RPMI7951 (cell line): ENCODE measurements around the gene CHRNB4. TPM values are rescaled to one million over a fixed set of nuclear protein-coding genes. Genes with fewer than 3 reads are reported as not detected.

ENCODE experiments used
- DNase-seq: peaks from one replicate; pipeline ENCODE4 v3.0.0-alpha.2; 2012; ENCODE audit warnings: low read depth
- total RNA-seq: library from RNA; depleted of rRNA; stranded (reverse); fragments of >200 nt; shearing (Covaris generic); gene quantifications from 2 replicates; pipeline ENCODE4 v1.2.3, GENCODE V29; 2014

CHRNB4 gene
- total RNA-seq, 1 experiment from 2014 or later, result not detected

DNA sequence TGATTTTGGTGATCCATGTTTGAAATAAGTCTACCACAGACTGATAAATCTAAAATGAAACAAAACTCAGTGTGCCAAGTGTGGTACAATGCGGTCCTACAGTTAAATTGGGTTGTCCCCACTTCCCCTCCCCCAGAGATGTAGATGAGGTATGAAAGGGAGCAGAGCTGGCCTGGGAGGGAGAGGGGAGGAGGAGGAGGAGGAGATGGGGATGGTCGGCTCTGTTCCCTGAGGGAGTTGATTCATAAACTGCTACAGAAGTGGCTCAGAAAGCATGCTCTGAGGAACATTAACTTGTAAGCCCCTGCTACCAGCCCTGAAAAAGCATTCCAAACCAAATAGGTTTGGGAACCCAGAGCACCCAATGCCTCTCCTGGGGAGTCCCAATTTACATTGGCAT, 28.0 kb upstream of the CHRNB4 start:
- DNase-seq, result no peak

DNA sequence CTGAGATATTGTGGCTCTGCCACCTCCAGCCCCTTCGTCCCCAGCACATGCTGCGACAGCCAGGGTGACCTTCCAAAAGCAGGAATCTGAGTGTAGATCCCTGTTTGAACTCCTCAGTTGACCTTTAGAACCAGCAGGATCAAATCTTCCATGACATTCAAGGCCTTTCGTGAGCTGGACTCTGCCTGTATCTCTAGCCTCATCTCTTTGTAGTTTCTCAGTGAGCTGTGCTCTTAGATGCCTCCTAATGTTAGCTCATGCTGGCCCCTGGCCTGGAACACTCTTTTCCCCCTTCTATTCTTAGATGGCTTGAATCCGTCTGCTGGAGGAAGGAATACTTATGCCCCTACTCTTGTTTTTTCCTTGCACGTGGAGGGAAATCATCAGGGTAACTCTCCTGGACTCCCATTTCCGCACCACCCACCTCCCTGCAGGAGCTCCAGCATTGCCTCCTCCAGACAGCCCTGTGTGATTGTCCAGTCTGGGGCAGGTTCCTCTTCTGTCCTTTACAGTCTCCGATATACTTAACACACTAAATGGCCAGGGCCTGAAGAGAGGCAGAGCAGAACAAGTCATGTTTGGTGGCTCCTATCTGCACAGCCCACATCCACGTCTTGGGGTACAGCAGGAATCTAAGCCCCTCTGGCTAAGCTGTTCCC, 26.7 kb upstream of the CHRNB4 start:
- DNase-seq, result no peak

DNA sequence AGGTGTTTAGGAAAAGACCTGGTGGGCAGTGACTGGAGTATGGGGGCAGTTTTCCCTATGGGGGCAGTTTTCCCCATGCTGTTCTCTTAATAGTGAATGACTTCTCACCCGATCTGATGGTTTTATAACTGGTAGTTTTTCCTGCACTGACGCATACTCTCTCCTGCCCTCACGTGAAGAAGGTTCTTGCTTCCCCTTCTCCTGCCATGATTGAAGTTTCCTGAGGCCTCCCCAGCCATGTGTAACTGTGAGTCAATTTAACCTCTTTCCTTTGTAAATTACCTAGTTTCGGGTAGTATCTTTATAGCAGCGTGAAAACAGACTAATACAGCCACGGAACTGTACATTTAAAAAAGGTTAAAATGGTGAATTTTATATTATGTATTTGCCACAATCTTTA, 25.0 kb upstream of the CHRNB4 start:
- DNase-seq, result no peak

DNA sequence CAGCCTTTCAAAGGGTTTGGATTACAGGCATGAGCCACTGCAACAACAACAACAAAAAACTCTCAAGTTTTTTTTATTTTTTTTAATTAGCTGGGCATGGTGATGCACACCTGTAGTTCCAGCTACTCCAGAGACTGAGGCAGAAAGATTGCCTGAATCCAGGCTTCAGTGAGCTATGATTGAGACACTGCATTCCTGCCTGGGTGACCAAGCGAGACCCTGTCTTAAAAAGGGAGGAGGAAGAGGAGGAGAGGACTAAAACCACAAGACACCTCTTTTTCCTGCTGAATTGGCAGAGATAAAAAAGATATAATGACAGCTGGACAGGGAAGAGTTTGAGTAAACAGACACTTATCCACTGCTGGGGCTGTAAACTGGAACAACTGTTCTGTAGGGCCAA, 22.7 kb upstream of the CHRNB4 start:
- no peak for DNase-seq

- no peak for DNase-seq
Observed at GRCh38 chr15:78662028-78662427, 21.0 kb upstream of the CHRNB4 start.

DNA sequence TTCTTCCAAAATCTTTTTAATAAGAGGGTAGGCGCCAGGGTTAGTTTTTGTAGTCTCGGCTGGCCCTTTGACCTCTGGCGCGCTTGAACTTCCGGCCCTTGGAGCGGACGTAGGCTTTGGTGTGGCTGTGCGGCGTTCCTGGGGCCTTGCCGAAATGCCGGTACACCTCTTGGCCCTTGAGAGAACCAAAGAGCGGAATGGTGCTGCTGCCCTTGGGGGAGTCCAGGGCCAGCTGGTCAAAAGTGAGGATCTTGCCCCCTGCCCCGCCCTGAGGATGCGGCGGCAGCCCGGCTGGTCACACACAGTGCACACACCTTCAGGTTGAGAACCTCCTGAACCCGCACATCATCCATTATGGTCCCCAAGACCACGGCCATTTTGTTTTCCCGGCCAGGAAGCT, 20.0 kb upstream of the CHRNB4 start:
- DNase-seq, result no peak

DNA sequence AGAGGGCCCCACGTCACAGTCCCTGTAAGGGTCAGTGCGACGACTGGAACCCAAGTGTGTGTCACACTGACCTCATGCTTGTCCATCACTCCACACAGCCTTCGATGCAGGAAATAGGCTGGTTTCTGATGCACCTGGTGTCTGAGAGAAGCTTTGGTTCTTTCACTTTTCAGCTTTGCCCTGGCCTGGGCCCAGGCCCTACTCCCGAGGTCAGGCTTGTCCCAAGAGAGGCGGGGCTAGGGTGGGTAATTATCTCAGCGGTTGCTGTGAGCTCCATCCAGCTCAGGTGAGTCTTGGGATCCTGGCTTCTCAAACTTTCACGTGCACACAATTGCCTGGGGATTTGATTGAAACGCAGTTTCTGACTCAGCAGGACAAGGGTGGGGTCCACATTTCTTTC, 19.6 kb upstream of the CHRNB4 start:
- no peak for DNase-seq

DNA sequence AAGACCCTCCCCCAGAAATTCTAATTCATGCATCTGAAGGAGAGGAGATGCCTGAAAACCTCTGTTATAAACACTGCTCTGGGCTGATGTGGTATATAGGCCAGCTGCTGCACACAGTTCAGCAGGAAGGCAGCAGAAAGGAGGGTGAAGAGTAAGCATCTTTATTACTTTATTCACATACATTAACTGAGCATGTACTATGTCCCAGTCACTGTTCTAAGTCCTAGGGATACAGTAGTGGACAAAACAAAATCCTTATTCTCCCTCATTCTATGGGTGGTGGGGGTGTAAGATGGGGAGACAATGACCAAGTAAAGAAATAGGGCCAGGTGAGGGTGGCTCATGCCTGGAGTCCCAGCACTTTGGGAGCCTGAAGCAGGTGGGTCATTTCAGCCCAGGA, 17.8 kb upstream of the CHRNB4 start:
- no peak for DNase-seq

DNA sequence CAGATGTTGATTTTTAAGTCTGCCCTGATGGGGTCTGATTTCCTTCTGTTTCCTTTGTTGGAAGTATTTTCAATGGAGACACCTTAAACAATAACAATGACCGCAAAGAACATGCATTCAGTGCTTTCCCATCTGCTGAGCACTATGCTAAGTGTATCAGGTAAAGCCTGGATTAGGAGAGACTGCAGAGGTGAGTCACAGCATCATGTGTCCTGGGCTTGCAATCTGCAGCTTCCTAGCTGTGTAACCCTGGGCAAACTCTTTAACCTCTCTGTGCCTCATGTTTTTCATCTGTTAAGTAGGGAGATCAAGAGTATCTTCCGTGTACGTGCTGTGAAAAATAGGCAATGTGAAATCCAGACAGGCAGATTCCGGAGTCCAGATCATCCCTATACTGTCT, 13.3 kb upstream of the CHRNB4 start:
- no peak for DNase-seq

DNA sequence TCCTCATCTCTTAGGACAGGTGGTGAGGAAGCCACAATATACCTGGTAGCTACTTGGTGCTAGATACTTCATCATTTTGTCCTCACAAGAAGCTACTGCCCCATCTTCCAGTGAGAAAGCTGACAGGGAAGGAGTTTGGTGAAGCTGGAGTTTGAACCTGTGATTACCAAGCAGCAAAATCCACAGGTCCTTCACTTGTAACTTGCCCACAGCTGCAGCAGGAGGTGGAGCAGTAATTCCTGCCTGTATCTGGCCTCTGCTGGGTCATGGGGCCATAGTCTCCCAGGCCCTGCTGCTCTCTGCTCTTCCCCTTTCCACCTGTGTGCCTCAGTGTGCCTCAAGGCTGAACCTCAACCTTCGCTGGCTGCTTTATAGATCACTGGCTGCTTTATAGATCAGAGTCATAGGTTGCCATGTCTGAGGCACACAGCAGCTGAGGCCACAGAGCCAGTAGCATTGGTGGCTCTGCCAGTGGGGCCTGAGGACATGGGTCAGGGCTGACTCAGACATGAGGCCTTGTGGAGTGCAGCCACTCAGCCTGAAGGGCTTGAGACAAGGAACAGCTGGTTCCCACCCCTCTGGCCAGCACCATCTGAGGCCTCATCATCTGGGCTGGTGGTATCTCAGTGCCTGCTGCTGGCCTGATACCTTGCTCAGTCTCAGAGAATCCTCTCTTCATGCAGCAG, 11.1 kb upstream of the CHRNB4 start:
- DNase-seq, result peak; percentile 42

DNA sequence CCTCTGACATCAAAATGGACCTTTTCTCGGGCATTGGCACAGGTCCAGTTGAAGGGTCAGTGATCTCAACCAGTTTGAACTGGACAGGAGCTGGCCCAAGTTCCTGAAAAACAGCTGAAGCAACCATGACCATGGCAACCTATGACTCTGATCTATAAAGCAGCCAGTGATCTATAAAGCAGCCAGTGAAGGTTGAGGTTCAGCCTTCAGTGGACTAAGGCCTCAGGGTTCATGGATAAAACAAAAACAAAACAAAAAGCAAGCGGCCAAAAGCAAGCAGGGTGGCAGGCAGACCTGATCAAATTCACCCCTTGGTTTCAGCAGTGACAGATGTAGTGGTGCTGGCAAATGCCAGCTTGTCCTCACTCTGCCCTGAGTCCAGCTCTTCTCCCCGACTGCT, 10.0 kb upstream of the CHRNB4 start:
- no peak for DNase-seq

- DNase-seq, result no peak
Observed at GRCh38 chr15:78650022-78650421, 9.0 kb upstream of the CHRNB4 start.

DNA sequence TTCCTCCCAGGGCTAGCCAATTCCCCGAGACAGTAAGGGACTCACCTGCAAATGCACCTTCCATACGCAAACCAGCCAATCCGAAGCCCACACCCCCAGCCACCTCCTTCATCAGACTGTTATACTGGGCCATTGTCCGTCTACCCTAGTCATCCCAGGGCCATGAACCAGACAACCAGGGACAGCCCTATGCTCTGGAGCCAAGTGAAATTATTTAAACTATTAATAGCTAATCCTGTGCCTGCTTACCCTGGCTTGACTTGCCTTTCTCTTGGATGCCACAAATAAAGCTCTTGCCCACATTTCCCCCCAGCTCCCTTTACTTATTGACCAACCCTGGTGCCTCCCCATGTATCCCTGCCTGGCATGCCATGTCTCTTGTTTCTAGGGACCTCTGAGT, 4.0 kb upstream of the CHRNB4 start:
- no peak for DNase-seq

GRCh38 chr15:78642331-78642730, 1.3 kb upstream of the CHRNB4 start:
- no peak for DNase-seq

DNA sequence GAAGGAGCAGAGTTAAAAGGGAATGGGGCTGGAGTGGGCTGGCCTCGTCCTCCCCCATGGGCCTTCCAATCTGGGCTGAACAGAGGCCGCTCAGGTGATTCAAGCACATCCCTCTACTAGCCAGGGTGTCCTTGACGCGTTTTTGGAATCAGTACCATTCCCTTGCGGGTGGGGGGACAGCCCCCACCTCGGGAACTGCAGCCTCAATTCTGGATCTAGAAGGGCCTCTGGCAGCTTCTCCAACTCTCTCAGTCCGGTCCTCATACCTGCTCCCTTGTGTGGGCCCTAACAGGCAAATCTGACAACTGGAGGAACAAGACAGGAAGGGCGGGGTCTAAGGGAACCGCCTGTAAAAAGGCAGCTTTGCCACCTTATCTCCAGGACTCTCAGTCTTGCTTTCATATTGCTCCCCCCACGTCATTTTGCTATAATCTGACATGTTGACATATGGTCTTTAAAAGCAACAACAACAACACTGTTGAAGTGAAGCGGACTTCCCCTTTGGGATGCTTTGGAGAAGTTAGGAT, 802 bp upstream of the CHRNB4 start:
- DNase-seq, result no peak

- no peak for DNase-seq
Observed at GRCh38 chr15:78640527-78641101, 396 bp downstream of the CHRNB4 start.

GRCh38 chr15:78638658-78639314, 2.2 kb downstream of the CHRNB4 start:
- DNase-seq, result peak; percentile 42

GRCh38 chr15:78637776-78638435, 3.1 kb downstream of the CHRNB4 start:
- no peak for DNase-seq

DNA sequence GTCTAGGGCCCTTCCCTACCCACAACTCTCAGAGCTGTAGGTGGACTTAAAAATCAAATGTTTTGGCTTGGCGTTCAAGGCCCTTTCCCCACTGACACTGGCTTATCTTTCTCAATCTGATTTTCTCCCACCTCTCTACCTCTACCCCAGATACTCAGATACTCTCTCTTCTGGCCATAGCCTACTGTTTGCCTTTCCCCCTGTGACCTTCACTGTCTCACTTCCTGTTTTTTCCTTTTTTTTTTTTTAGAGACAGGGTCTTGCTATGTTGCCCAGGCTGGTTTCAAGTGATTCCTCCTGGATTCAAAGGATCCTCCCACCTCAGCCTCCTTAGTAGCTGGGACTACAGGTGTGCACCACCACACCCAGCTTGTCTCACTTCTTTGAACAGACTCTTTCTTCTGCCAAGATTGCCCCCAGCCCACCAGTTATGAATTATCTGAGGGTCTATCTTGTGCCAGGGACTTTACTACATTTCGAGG, 4.6 kb downstream of the CHRNB4 start:
- DNase-seq, result no peak

GRCh38 chr15:78635346-78635745, 5.7 kb downstream of the CHRNB4 start:
- no peak for DNase-seq

DNA sequence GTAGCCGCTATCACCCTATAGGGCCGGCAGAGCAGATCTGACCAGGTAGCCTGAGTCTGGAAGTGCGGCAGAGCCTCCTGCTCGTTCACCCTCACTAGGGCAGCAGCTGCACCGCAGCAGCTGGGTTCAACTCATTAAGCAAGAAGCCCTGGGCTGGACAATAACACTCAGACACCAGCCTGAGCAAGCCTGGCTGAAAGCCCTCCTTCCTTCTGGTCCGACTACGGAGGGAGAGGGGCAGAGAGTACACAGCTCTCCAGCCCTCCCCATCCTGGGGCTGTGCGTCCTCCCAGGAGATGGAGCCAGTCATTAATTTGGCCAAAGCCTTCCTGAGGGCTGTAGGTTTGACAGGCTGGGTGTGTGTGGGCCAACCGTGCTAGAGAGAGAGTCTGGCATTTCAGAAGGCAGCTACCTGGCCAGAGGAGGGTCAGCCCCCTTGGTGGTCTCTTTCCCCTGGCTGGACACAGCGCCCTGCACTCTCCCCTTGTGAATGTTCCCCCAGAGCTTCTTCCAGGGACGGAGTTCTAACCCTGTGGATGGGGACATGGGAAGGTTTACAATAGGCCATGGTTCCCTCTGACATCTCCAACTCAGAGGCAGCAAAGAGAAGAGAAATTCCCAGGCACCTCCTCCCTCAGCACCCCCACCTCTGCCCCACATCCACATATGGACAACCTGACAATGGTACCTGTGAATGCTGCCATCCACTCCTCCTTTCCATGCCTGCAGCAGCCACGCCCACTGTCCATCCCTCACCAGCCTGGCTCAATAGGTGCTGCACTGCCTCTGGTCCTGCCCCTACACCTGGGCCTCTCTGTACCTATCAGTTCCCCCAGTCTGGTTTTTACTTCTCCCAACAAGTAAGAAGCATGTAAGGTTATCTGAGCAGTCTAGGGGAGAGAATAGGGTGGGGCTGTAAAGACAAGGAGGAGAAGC, 6.5 kb downstream of the CHRNB4 start:
- DNase-seq, result no peak
